Loucy (cell line): Measurements from ENCODE around the gene CEP44.

Source experiments
- H2AFZ ChIP-seq: fragments of 200-600 bp; sonication (generic); 2 replicates; pipeline ENCODE4 v1.6.0; 2016; ENCODE audit warnings: antibody characterized with exemption, mild to moderate bottlenecking, low read length, moderate library complexity
- H3F3A ChIP-seq: fragments of 200-600 bp; 2 replicates; pipeline ENCODE4 v1.6.0; 2016; ENCODE audit warnings: antibody characterized with exemption, low read depth, mild to moderate bottlenecking
- H3K27me3 ChIP-seq: fragments of 200-600 bp; sonication (generic); 2 replicates; pipeline ENCODE4 v1.6.1; 2014; ENCODE audit warnings: low read length, mild to moderate bottlenecking; ENCODE audit not compliant: insufficient read depth, poor library complexity, severe bottlenecking
- H3K36me3 ChIP-seq: fragments of 200-600 bp; sonication (generic); 2 replicates; pipeline ENCODE4 v1.6.1; 2016; ENCODE audit warnings: low read length; ENCODE audit not compliant: insufficient read depth
- H3K4me1 ChIP-seq: fragments of 200-600 bp; sonication (generic); 2 replicates; pipeline ENCODE4 v1.5.1; 2014; ENCODE audit warnings: low read length, mild to moderate bottlenecking; ENCODE audit not compliant: insufficient read depth, poor library complexity, severe bottlenecking
- H3K4me2 ChIP-seq: fragments of 200-600 bp; sonication (generic); 2 replicates; pipeline ENCODE4 v1.6.0; 2014; ENCODE audit warnings: antibody characterized with exemption, low read length, low read depth, mild to moderate bottlenecking; ENCODE audit not compliant: poor library complexity, severe bottlenecking
- H3K4me3 ChIP-seq: fragments of 200-600 bp; sonication (generic); 2 replicates; pipeline ENCODE4 v1.5.1; 2014; ENCODE audit warnings: low read length, mild to moderate bottlenecking, mixed read lengths; ENCODE audit not compliant: poor library complexity, severe bottlenecking
- H3K79me2 ChIP-seq: fragments of 200-600 bp; sonication (generic); 2 replicates; pipeline ENCODE4 v1.6.1; 2014; ENCODE audit warnings: low read length; ENCODE audit not compliant: insufficient read depth
- H3K9ac ChIP-seq: fragments of 200-600 bp; sonication (generic); 2 replicates; pipeline ENCODE4 v1.6.0; 2014; ENCODE audit warnings: mild to moderate bottlenecking, low read depth, low read length, moderate library complexity; ENCODE audit not compliant: poor library complexity, severe bottlenecking
- H3K9me2 ChIP-seq: fragments of 200-600 bp; sonication (generic); replicated peaks from 2 replicates; pipeline ENCODE4 v1.6.1; 2016; ENCODE audit warnings: low read depth, low read length, mixed read lengths
- H3K9me3 ChIP-seq: fragments of 200-600 bp; sonication (generic); 2 replicates; pipeline ENCODE4 v1.6.1; 2014; ENCODE audit warnings: mild to moderate bottlenecking, antibody characterized with exemption, low read length, low read depth; ENCODE audit not compliant: insufficient read depth
- H4K20me1 ChIP-seq: fragments of 200-600 bp; sonication (generic); 2 replicates; pipeline ENCODE4 v1.6.0; 2014; ENCODE audit warnings: antibody characterized with exemption, low read length, mild to moderate bottlenecking; ENCODE audit not compliant: insufficient read depth, poor library complexity, severe bottlenecking
- CTCF ChIP-seq: fragments of 200-600 bp; sonication (generic); conservative IDR thresholded peaks from 2 replicates; pipeline ENCODE4 v1.5.1; 2014; ENCODE audit warnings: mild to moderate bottlenecking, antibody characterized with exemption, low read length
- EZH2phosphoT487 ChIP-seq: fragments of 200-600 bp; IDR thresholded peaks from 2 replicates; pipeline ENCODE4 v1.6.1; 2018; ENCODE audit warnings: antibody characterized with exemption, mild to moderate bottlenecking, moderate library complexity, borderline replicate concordance

CEP44 gene

GRCh38 chr4:174252412-174252811, 31.3 kb upstream of the CEP44 start:
- TF ChIP-seq CTCF (no peak), EZH2phosphoT487 (no peak)
- H2AFZ ChIP-seq: no peak overlapping the region
- no peaks in the 10 kb centered on the region for H3K9me2 ChIP-seq
- H3K4me1 ChIP-seq: no peaks in the 10 kb centered on the region
- H3K27me3 ChIP-seq: no peaks in the 10 kb centered on the region
- no peak overlapping the region for H3K4me2 ChIP-seq
- no peaks in the 10 kb centered on the region for H3K79me2 ChIP-seq
- H3K9me3 ChIP-seq: no peaks in the 10 kb centered on the region
- peaks cover 6% of the 10 kb centered on the region; the same call in 1 of the 2 replicates for H3K36me3 ChIP-seq
- no peak overlapping the region for H3K9ac ChIP-seq
- H3K4me3 ChIP-seq: no peak overlapping the region
- no peaks in the 10 kb centered on the region for H3F3A ChIP-seq
- no peaks in the 10 kb centered on the region for H4K20me1 ChIP-seq

DNA sequence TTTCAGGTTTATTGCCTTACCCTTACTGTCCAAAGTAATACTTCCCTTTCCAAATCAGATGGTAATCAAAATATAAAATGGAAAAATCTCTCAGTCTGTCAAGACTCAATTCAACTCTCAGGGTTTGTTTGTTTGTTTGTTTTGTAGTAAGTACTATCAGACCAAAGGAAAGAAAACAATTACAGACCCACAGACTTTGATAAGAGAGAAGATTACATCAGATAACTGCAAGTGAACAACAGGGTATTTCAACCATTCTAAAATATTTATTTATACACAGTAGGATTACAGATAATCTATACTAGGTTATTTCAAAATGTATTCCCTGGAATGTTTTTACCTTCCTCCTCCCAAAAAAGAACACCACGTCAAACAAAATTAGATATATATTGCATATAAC, 29.1 kb upstream of the CEP44 start:
- H3F3A ChIP-seq: no peaks in the 10 kb centered on the region
- H3K36me3 ChIP-seq: peaks cover 18% of the 10 kb centered on the region
- H3K4me1 ChIP-seq: no peaks in the 10 kb centered on the region
- no peak overlapping the region for H3K4me3 ChIP-seq
- no peaks in the 10 kb centered on the region for H3K27me3 ChIP-seq
- H3K79me2 ChIP-seq: no peaks in the 10 kb centered on the region
- H3K9me3 ChIP-seq: no peaks in the 10 kb centered on the region
- no peaks in the 10 kb centered on the region for H3K9me2 ChIP-seq
- H3K9ac ChIP-seq: no peak overlapping the region
- no peaks in the 10 kb centered on the region for H4K20me1 ChIP-seq
- H3K4me2 ChIP-seq: no peak overlapping the region
- TF ChIP-seq EZH2phosphoT487: no peak
- no peak for TF ChIP-seq CTCF
- H2AFZ ChIP-seq: no peak overlapping the region

DNA sequence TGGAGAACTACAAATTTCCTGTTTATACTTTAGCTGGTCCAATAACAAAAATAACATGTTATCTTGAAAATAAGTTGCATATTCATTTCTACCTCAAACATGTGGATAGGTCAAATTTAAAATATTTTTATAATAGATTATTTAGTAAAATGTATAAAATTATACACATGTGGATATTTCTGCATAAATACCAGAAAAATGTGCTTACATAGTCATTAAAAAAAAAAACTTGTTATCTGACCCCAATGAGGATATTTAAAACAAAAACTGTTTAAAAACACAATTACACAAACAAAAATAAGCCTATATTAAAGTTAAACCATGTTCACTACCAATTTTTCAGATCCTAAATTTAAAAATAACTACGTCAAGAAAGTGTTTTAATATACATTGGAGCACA, 28.3 kb upstream of the CEP44 start:
- Histone ChIP-seq H3K4me1 (no peaks in the 10 kb centered on the region), H3K79me2 (no peaks in the 10 kb centered on the region), H3K4me3 (no peak overlapping the region), H3K9ac (no peak overlapping the region), H3K9me2 (no peaks in the 10 kb centered on the region), H4K20me1 (no peaks in the 10 kb centered on the region), H3K4me2 (no peak overlapping the region), H3K27me3 (no peaks in the 10 kb centered on the region), H3K9me3 (no peaks in the 10 kb centered on the region), H2AFZ (no peak overlapping the region), H3K36me3 (peaks cover 22% of the 10 kb centered on the region), H3F3A (no peaks in the 10 kb centered on the region)
- no peak for TF ChIP-seq CTCF
- no peak for TF ChIP-seq EZH2phosphoT487
